C4-2B (cell line): ENCODE data around the gene PRRC2A.

Source experiments
- CTCF ChIP-seq: fragments of 450-650 bp; conservative IDR thresholded peaks from 2 replicates; pipeline ENCODE4 v1.5.1; 2017; ENCODE audit warnings: mild to moderate bottlenecking
- ZFX ChIP-seq: fragments of 450-650 bp; IDR thresholded peaks from 2 replicates; pipeline ENCODE4 v1.6.1; 2017

GRCh38 chr6:31579119-31579505, 41.4 kb upstream of the PRRC2A start:
- TF ChIP-seq CTCF = no peak
- no peak for TF ChIP-seq ZFX
